Osteoblast (primary cell): ENCODE results near the gene RLIM. TPM values are rescaled to one million over a fixed set of nuclear protein-coding genes. Genes with fewer than 3 reads are reported as not detected.

ENCODE experiments used
- DNase-seq: peaks from one replicate; pipeline ENCODE4 v3.0.0; 2011; ENCODE audit warnings: low spot score, mixed read lengths; ENCODE audit not compliant: insufficient read length; ENCODE audit errors: missing footprints
- H2AFZ ChIP-seq: 2 replicates; pipeline ENCODE4 v1.6.0; 2011; ENCODE audit warnings: mild to moderate bottlenecking, low read length
- H3K27ac ChIP-seq: 2 replicates; pipeline ENCODE4 v1.5.1; 2011; ENCODE audit warnings: mild to moderate bottlenecking, low read depth, low read length, moderate library complexity
- H3K27me3 ChIP-seq: 2 replicates; pipeline ENCODE4 v1.6.0; 2012; ENCODE audit warnings: mild to moderate bottlenecking, control low read depth, inconsistent platforms, low read length, moderate library complexity; ENCODE audit not compliant: insufficient read depth
- H3K36me3 ChIP-seq: 2 replicates; pipeline ENCODE4 v1.5.1; 2011; ENCODE audit warnings: mild to moderate bottlenecking, low read length, control low read depth, moderate library complexity; ENCODE audit not compliant: insufficient read depth
- H3K4me1 ChIP-seq: 2 replicates; pipeline ENCODE4 v1.5.1; 2011; ENCODE audit warnings: mild to moderate bottlenecking, low read length, control low read depth, moderate library complexity; ENCODE audit not compliant: insufficient read depth
- H3K4me2 ChIP-seq: 2 replicates; pipeline ENCODE4 v1.6.0; 2011; ENCODE audit warnings: mild to moderate bottlenecking, low read length; ENCODE audit not compliant: insufficient read depth
- H3K4me3 ChIP-seq: fragments of 200-600 bp; sonication (generic); 3 replicates; pipeline ENCODE4 v1.5.1; 2012; ENCODE audit warnings: mild to moderate bottlenecking, low read length, inconsistent platforms; ENCODE audit not compliant: insufficient read depth
- H3K79me2 ChIP-seq: 2 replicates; pipeline ENCODE4 v1.6.0; 2012; ENCODE audit warnings: mild to moderate bottlenecking, low read length, control low read depth, inconsistent platforms; ENCODE audit not compliant: insufficient read depth
- H3K9me3 ChIP-seq: 2 replicates; pipeline ENCODE4 v1.5.1; 2011; ENCODE audit warnings: low read depth, low read length, control low read depth
- H4K20me1 ChIP-seq: 2 replicates; pipeline ENCODE4 v1.6.0; 2012; ENCODE audit warnings: mild to moderate bottlenecking, low read length, control low read depth; ENCODE audit not compliant: insufficient read depth
- CTCF ChIP-seq: IDR thresholded peaks from 2 replicates; pipeline ENCODE4 v1.5.1; 2011; ENCODE audit warnings: mild to moderate bottlenecking, low read depth, low read length, moderate library complexity; ENCODE audit errors: extremely low read depth
- total RNA-seq: library from RNA; depleted of rRNA; stranded (reverse); fragments of >200 nt; gene quantifications from 2 replicates; pipeline ENCODE4 v1.2.3, GENCODE V29; 2012

RLIM gene
- total RNA-seq, 1 donor: 61.2 TPM

- Histone ChIP-seq H3K4me2 (peak overlapping the region; percentile 80), H4K20me1 (no peaks in the 10 kb centered on the region), H3K36me3 (no peaks in the 10 kb centered on the region), H3K4me3 (peak overlapping the region; percentile 69), H3K27ac (peak overlapping the region; percentile 37), H3K4me1 (peaks cover 15% of the 10 kb centered on the region), H3K9me3 (no peaks in the 10 kb centered on the region), H3K27me3 (no peaks in the 10 kb centered on the region), H2AFZ (peak overlapping the region; percentile 60), H3K79me2 (no peaks in the 10 kb centered on the region)
- DNase-seq: peak; percentile 93
- TF ChIP-seq CTCF: peak; percentile 30
Observed at GRCh38 chrX:74536152-74536831, 78.1 kb downstream of the RLIM start.

- peak; percentile 88 for DNase-seq
Observed at GRCh38 chrX:74535408-74536151, 78.8 kb downstream of the RLIM start.

More at GRCh38 chrX:74535408-74536151, 78.8 kb downstream of the RLIM start:
- H3K27me3 ChIP-seq: no peaks in the 10 kb centered on the region
- peak overlapping the region; percentile 80 for H3K4me2 ChIP-seq
- no peaks in the 10 kb centered on the region for H3K9me3 ChIP-seq
- no peaks in the 10 kb centered on the region for H4K20me1 ChIP-seq
- no peaks in the 10 kb centered on the region for H3K79me2 ChIP-seq
- H2AFZ ChIP-seq: peak overlapping the region; percentile 50
- H3K36me3 ChIP-seq: no peaks in the 10 kb centered on the region
- peaks cover 15% of the 10 kb centered on the region for H3K4me1 ChIP-seq
- H3K27ac ChIP-seq: peak overlapping the region; percentile 66
- peak; percentile 36 for TF ChIP-seq CTCF
- H3K4me3 ChIP-seq: peak overlapping the region; percentile 69

Other genes starting within 250 kb of the RLIM start
- 11.6 and 15.6 TPM in 2 replicates for gene SLC16A2, start 193.1 kb downstream of the RLIM start, total RNA-seq